Spinal cord (tissue), 10 donors: ENCODE data around the gene CCDC18. TPM values are rescaled to one million over a fixed set of nuclear protein-coding genes. Genes with fewer than 3 reads are reported as not detected.
"Not testable (repeated sequence)": the region's sequence is repeated elsewhere in the genome, so short reads cannot be mapped to it uniquely, and the experiment has no call there.

Source experiments
- DNase-seq, 6 donors: peaks; one replicate each; pipeline versions ENCODE4 v3.0.0 to v3.0.0-alpha.2; 2013 to 2015; ENCODE audit warnings: low spot score in 6 of 6, low read depth in 4 of 6
- H3K27ac ChIP-seq: one replicate; pipeline ENCODE4 v1.5.1; 2013; ENCODE audit warnings: low read depth, low read length, control low read depth
- H3K27me3 ChIP-seq: one replicate; pipeline ENCODE4 v1.6.1; 2013; ENCODE audit warnings: low read length; ENCODE audit not compliant: control insufficient read depth, insufficient read depth
- H3K36me3 ChIP-seq: one replicate; pipeline ENCODE4 v1.6.1; 2013; ENCODE audit warnings: low read length; ENCODE audit not compliant: control insufficient read depth, insufficient read depth
- H3K4me1 ChIP-seq: one replicate; pipeline ENCODE4 v1.6.1; 2013; ENCODE audit warnings: low read length; ENCODE audit not compliant: control insufficient read depth, insufficient read depth
- H3K4me3 ChIP-seq: one replicate; pipeline ENCODE4 v1.5.1; 2013; ENCODE audit warnings: low read depth, low read length, control low read depth
- H3K9me3 ChIP-seq: one replicate; pipeline ENCODE4 v1.6.1; 2013; ENCODE audit warnings: low read length; ENCODE audit not compliant: control insufficient read depth, insufficient read depth
- WGBS: methylation state at CpG from one replicate; pipeline ENCODE4 v1.1.5; 2013; ENCODE audit warnings: missing lambda C conversion rate; ENCODE audit not compliant: insufficient coverage; 5-methylcytosine and 5-hydroxymethylcytosine counted together
- polyA plus RNA-seq, 2 donors: library from polyadenylated mRNA; unstranded; fragments of 120-200 nt; gene quantifications; one replicate each; pipeline ENCODE4 v1.2.1, GENCODE V29; 2013; ENCODE audit not compliant: insufficient read length in 2 of 2
- total RNA-seq, 2 donors: library from RNA; depleted of rRNA in 1 of 2; stranded (reverse); fragments of 120-200 nt in 1 of 2; fragments of >200 nt in 1 of 2; gene quantifications; one replicate each; pipeline versions ENCODE4 v1.2.3 to v1.2.4, GENCODE V29; 2013 to 2014
- donor health status: healthy.

Gene CCDC18
- total and polyA plus RNA-seq, 4 donors: 4.8 to 9.4 (median 7.9) TPM

GRCh38 chr1:93220716-93221115 lies 40.2 kb downstream of the CCDC18 start:
- H3K9me3 ChIP-seq, DNase-seq, H3K27me3 ChIP-seq, H3K27ac ChIP-seq, H3K36me3 ChIP-seq, H3K4me1 ChIP-seq, H3K4me3 ChIP-seq: not testable (repeated sequence)
- WGBS: no CpG with 5 or more reads among the region's 5 CpGs

DNA sequence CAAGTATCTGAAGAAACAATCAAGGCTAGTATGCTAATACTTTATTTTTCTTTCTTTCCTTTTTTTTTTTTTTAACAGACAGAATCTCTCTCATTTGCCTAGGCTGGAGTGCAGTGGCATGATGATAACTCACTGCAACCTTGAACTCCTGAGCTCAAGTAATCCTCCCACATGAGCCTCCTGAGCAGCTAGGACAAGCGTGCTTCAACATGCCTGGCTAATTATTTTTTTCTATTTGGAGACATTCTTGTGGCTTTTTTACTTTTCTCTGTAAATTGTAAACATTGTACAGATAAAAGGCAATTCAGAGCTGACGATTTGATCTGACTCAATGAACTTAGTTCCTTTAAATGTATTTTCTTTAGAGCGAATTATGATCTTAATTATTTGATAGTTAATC lies 41.4 kb downstream of the CCDC18 start:
- Histone ChIP-seq H3K27me3 (no peaks in the 10 kb centered on the region), H3K4me3 (no peak overlapping the region), H3K4me1 (no peaks in the 10 kb centered on the region), H3K9me3 (peaks cover 3% of the 10 kb centered on the region), H3K27ac (no peak overlapping the region), H3K36me3 (no peaks in the 10 kb centered on the region)
- no peak for DNase-seq
- no CpG with 5 or more reads among the region's 3 CpGs for WGBS

- Histone ChIP-seq H3K4me1 (no peaks in the 10 kb centered on the region), H3K27ac (no peak overlapping the region), H3K4me3 (no peak overlapping the region), H3K27me3 (no peaks in the 10 kb centered on the region), H3K9me3 (peaks cover 3% of the 10 kb centered on the region), H3K36me3 (no peaks in the 10 kb centered on the region)
- no peak for DNase-seq
- WGBS: no CpG with 5 or more reads among the region's 2 CpGs
Observed at GRCh38 chr1:93223023-93223675, 42.6 kb downstream of the CCDC18 start.

- Histone ChIP-seq H3K36me3 (no peaks in the 10 kb centered on the region), H3K4me3 (no peak overlapping the region), H3K27me3 (no peaks in the 10 kb centered on the region), H3K4me1 (no peaks in the 10 kb centered on the region), H3K9me3 (no peaks in the 10 kb centered on the region), H3K27ac (no peak overlapping the region)
- no peak for DNase-seq
Observed at GRCh38 chr1:93235261-93235660, 54.7 kb downstream of the CCDC18 start.

DNA sequence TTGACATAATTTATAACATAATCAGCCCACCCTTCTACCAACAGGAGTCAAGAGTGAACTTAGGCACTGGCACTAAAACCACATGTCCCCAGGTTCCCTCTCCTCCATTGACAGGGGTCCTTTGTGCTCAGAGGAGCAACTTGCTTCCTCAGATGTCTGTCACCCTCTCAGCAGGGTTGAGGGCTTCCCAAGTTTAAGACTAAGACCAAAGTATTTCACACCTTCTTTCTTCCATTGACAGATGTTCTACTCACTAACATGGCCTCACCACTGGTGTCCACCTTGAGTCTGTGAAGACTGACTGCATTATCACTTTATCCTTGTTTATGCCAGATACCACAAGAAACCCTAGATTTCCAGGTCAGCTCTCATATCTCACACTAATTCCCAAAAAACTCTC lies 56.5 kb downstream of the CCDC18 start:
- DNase-seq: no peak
- Histone ChIP-seq H3K4me1 (no peaks in the 10 kb centered on the region), H3K9me3 (no peaks in the 10 kb centered on the region), H3K27ac (no peak overlapping the region), H3K4me3 (no peak overlapping the region), H3K36me3 (no peaks in the 10 kb centered on the region), H3K27me3 (no peaks in the 10 kb centered on the region)

DNA sequence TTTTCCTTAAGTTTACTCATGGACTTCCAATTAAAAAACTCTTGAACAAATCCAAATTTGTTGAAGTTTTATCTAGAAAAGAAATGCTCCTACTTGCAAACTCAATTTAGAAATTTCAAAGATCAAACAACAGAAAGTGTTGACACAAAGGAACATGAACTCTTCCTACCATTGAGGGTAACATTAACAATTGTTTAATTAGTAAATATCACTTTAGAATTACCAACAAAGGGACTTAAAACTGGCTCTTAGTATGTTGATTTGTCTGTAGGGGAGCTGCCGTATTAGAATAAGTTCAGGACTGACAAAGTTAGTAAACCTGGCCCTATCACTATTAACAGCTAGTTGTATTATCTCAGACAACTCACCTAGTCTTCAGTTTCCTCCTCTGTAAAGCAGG lies 57.9 kb downstream of the CCDC18 start:
- DNase-seq: no peak
- H3K36me3 ChIP-seq: peaks cover 2% of the 10 kb centered on the region
- H3K4me1 ChIP-seq: no peaks in the 10 kb centered on the region
- no peak overlapping the region for H3K27ac ChIP-seq
- no peaks in the 10 kb centered on the region for H3K27me3 ChIP-seq
- WGBS: no CpG with 5 or more reads among the region's 1 CpG
- H3K4me3 ChIP-seq: no peak overlapping the region
- peaks cover 5% of the 10 kb centered on the region for H3K9me3 ChIP-seq

GRCh38 chr1:93239863-93240262 lies 59.3 kb downstream of the CCDC18 start:
- peaks cover 2% of the 10 kb centered on the region for H3K36me3 ChIP-seq
- H3K27ac ChIP-seq: no peak overlapping the region
- WGBS: no CpG with 5 or more reads among the region's 3 CpGs
- H3K27me3 ChIP-seq: no peaks in the 10 kb centered on the region
- H3K4me3 ChIP-seq: no peak overlapping the region
- DNase-seq: no peak
- H3K4me1 ChIP-seq: no peaks in the 10 kb centered on the region
- peaks cover 5% of the 10 kb centered on the region for H3K9me3 ChIP-seq

- 100% methylated on average over 3 of the region's 3 CpGs for WGBS
- not testable (repeated sequence) for H3K4me3 ChIP-seq
Observed at GRCh38 chr1:93243233-93243632, 62.7 kb downstream of the CCDC18 start.

DNA sequence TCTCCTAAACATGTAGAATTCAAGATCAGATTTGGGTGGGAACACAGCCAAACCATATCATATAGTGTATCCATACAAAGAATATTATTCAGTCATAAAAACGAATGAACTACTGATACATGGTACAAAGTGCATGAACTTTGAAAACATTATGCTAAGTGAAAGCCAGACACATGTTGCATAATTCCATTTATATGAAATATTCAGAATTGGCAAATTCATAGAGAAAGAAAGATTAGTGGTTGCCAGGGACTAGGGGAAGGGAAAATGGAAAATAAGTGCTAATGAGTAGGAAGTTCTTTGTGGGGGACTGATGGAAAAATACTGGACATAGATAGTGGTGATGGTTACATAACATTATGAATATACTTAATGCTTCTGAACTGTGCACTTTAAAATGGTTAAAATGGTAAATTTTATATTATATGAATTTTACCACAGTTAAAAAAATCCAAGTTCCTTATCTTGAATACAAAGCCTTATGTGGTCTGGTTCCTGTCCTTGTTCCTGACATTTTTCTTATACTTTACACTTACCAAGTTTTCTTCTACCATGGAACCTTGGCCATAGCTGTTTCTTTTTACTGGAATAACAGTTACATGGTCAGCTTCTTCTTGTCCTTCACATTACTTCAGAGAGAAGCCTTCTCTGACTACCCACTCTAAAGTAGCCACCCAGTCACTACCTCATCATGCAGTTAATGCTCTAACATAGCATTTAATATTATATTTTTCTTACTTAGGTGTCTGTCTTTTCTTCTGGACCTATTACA lies 64.0 kb downstream of the CCDC18 start:
- WGBS: no CpG with 5 or more reads among the region's 1 CpG
- Histone ChIP-seq H3K36me3 (peaks cover 2% of the 10 kb centered on the region), H3K4me3 (no peak overlapping the region), H3K27ac (no peak overlapping the region), H3K27me3 (no peaks in the 10 kb centered on the region), H3K4me1 (no peaks in the 10 kb centered on the region), H3K9me3 (peaks cover 5% of the 10 kb centered on the region)
- no peak for DNase-seq

More at GRCh38 chr1:93243233-93243632, 62.7 kb downstream of the CCDC18 start:
- not testable (repeated sequence) for DNase-seq, H3K9me3 ChIP-seq, H3K27me3 ChIP-seq, H3K36me3 ChIP-seq, H3K27ac ChIP-seq, H3K4me1 ChIP-seq

DNA sequence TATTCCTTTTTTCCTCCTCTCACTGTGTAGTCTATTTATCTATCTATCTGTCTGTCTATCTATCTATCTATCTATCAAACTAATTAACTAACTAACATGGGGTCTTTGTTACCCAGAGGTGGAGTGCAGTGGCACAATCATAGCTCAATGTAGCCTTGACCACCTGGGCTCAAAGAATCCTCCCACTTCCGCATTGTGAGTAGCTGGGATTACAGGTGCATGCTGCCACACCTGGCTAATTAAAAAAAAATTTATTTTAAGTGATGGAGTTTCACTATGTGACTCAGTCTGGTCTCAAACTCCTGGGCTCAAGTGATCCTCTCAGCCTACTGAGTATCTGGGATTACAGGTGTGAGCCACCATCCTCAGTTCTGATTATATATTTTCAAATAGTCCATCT lies 71.4 kb downstream of the CCDC18 start:
- DNase-seq: no peak
- WGBS: 100% methylated on average over 1 of the region's 1 CpG
- H3K36me3 ChIP-seq: no peaks in the 10 kb centered on the region
- H3K4me3 ChIP-seq: no peak overlapping the region
- no peak overlapping the region for H3K27ac ChIP-seq
- no peaks in the 10 kb centered on the region for H3K27me3 ChIP-seq
- peaks cover 4% of the 10 kb centered on the region for H3K9me3 ChIP-seq
- H3K4me1 ChIP-seq: no peaks in the 10 kb centered on the region
